AG10803 (cell line): ENCODE data around the gene SCAP.

ENCODE experiments used
- DNase-seq: peaks from one replicate; pipeline ENCODE4 v3.0.0; 2010; ENCODE audit warnings: low read depth
- H3K4me3 ChIP-seq: 2 replicates; pipeline ENCODE4 v1.5.1; 2011; ENCODE audit warnings: mild to moderate bottlenecking, low read length, control low read depth
- TF ChIP-seq, protein P1 (sequence below): conservative IDR thresholded peaks from 2 replicates; pipeline ENCODE4 v1.5.1; 2011; ENCODE audit warnings: mild to moderate bottlenecking, low read length, control low read depth, inconsistent platforms

Gene SCAP

GRCh38 chr3:47412842-47413520 lies 62.8 kb downstream of the SCAP start:
- no peak for DNase-seq
- TF ChIP-seq, protein P1, sequence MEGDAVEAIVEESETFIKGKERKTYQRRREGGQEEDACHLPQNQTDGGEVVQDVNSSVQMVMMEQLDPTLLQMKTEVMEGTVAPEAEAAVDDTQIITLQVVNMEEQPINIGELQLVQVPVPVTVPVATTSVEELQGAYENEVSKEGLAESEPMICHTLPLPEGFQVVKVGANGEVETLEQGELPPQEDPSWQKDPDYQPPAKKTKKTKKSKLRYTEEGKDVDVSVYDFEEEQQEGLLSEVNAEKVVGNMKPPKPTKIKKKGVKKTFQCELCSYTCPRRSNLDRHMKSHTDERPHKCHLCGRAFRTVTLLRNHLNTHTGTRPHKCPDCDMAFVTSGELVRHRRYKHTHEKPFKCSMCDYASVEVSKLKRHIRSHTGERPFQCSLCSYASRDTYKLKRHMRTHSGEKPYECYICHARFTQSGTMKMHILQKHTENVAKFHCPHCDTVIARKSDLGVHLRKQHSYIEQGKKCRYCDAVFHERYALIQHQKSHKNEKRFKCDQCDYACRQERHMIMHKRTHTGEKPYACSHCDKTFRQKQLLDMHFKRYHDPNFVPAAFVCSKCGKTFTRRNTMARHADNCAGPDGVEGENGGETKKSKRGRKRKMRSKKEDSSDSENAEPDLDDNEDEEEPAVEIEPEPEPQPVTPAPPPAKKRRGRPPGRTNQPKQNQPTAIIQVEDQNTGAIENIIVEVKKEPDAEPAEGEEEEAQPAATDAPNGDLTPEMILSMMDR, result peak; percentile 20; the same call in 1 of the 2 replicates
- H3K4me3 ChIP-seq, result no peak overlapping the region

- TF ChIP-seq, protein P1, result no peak
- H3K4me3 ChIP-seq, result no peak overlapping the region
- DNase-seq, result no peak
Measured at GRCh38 chr3:47412453-47412756, 63.3 kb downstream of the SCAP start.

DNA sequence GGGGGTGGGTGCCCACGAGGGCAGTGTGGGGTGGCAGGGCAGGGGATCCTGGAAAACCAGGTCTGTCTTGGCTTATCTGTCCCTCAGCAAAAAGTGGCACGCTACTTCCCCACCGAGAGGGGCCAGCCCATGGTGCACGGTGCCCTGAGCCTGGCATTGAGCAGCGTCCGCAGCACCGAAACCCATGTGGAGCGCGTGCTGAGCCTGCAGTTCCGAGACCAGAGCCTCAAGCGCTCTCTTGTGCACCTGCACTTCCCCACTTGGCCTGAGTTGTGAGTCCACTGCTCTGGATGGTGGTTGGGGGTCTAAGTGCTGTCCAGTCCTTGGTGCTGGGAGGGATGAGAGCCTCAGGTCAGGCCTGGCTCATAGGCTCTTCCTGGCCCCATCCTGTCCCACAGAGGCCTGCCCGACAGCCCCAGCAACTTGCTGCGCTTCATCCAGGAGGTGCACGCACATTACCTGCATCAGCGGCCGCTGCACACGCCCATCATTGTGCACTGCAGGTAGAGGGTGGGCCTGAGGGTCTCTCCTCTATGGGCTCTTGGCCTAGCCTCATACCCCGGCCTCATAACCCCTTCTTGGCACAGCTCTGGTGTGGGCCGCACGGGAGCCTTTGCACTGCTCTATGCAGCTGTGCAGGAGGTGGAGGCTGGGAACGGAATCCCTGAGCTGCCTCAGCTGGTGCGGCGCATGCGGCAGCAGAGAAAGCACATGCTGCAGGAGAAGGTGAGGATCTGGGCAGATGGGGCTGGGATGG lies 63.9 kb downstream of the SCAP start:
- TF ChIP-seq, protein P1, result no peak
- H3K4me3 ChIP-seq, result no peak overlapping the region
- no peak for DNase-seq

DNA sequence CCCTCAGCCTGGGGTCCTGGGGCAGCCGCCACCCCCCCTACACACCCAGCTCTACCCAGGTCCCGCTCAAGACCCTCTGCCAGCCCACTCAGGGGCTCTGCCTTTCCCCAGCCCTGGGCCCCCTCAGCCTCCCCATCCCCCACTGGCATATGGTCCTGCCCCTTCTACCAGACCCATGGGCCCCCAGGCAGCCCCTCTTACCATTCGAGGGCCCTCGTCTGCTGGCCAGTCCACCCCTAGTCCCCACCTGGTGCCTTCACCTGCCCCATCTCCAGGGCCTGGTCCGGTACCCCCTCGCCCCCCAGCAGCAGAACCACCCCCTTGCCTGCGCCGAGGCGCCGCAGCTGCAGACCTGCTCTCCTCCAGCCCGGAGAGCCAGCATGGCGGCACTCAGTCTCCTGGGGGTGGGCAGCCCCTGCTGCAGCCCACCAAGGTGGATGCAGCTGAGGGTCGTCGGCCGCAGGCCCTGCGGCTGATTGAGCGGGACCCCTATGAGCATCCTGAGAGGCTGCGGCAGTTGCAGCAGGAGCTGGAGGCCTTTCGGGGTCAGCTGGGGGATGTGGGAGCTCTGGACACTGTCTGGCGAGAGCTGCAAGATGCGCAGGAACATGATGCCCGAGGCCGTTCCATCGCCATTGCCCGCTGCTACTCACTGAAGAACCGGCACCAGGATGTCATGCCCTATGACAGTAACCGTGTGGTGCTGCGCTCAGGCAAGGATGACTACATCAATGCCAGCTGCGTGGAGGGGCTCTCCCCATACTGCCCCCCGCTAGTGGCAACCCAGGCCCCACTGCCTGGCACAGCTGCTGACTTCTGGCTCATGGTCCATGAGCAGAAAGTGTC lies 64.7 kb downstream of the SCAP start:
- no peak for DNase-seq
- no peak overlapping the region for H3K4me3 ChIP-seq
- TF ChIP-seq, protein P1, result no peak

DNA sequence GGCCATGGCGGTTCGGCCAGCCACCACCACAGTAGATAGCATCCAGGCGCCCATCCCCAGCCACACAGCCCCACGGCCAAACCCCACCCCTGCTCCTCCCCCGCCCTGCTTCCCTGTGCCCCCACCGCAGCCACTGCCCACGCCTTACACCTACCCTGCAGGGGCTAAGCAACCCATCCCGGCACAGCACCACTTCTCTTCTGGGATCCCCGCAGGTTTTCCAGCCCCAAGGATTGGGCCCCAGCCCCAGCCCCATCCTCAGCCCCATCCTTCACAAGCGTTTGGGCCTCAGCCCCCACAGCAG lies 65.4 kb downstream of the SCAP start:
- DNase-seq, result no peak
- TF ChIP-seq, protein P1, result no peak
- no peak overlapping the region for H3K4me3 ChIP-seq

GRCh38 chr3:47409688-47410416 lies 65.9 kb downstream of the SCAP start:
- TF ChIP-seq, protein P1, result no peak
- DNase-seq, result no peak
- H3K4me3 ChIP-seq, result no peak overlapping the region
